ENCODE measurements around the gene LRRC45.

Gene LRRC45

DNA sequence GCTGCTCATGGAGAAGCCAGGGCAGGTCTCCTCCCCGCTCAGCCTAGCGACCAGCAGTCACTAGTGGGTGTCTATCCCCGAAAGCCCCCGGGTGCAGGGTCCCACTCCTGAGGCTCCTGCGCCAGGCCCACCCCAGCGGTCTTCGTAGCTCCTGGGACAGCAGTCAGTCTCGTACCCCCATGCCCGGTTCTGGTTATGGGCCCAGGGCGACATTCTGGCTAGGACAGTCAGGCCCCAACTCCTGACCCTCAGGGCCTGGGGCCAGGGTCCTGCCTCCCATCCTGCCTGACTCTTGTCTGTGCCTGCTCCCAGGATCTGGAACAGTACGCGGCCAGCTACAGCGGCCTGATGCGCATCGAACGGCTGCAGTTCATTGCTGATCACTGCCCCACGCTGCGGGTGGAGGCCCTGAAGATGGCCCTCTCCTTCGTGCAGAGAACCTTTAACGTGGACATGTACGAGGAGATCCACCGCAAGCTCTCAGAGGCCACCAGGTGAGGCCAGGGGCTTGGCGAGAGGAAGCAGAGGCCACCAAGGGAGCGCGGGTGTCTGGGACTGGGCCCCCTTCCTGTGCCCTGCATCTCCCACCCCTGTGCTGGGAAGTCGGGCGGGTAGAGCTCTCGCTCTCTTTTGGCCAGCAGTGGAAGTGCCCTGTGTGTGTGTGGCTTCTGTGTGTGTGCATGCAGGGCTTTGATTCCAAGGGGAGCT, 30.6 kb downstream of the LRRC45 start:
- DNase-seq = no peak

DNA sequence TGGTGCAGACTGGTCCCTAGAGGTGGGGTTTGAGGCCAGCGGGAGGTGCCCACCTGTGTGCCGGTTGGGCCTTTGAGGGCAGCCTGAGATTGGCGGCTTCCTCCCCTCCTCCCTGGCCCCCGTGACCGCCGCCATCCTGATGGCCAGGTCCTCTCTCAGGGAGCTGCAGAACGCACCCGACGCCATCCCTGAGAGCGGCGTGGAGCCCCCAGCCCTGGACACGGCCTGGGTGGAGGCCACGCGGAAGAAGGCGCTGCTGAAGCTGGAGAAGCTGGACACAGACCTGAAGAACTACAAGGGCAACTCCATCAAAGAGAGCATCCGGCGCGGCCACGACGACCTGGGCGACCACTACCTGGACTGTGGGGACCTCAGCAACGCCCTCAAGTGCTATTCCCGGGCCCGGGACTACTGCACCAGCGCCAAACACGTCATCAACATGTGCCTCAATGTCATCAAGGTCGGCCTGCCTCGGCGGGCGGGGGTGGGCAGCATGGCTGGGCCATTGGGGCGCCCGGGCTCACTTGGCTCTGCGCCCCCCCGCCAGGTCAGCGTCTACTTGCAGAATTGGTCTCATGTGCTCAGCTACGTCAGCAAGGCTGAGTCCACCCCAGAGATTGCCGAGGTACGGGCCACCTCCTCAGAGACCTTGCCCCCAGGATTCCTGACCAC, 31.4 kb downstream of the LRRC45 start:
- no peak for DNase-seq

DNA sequence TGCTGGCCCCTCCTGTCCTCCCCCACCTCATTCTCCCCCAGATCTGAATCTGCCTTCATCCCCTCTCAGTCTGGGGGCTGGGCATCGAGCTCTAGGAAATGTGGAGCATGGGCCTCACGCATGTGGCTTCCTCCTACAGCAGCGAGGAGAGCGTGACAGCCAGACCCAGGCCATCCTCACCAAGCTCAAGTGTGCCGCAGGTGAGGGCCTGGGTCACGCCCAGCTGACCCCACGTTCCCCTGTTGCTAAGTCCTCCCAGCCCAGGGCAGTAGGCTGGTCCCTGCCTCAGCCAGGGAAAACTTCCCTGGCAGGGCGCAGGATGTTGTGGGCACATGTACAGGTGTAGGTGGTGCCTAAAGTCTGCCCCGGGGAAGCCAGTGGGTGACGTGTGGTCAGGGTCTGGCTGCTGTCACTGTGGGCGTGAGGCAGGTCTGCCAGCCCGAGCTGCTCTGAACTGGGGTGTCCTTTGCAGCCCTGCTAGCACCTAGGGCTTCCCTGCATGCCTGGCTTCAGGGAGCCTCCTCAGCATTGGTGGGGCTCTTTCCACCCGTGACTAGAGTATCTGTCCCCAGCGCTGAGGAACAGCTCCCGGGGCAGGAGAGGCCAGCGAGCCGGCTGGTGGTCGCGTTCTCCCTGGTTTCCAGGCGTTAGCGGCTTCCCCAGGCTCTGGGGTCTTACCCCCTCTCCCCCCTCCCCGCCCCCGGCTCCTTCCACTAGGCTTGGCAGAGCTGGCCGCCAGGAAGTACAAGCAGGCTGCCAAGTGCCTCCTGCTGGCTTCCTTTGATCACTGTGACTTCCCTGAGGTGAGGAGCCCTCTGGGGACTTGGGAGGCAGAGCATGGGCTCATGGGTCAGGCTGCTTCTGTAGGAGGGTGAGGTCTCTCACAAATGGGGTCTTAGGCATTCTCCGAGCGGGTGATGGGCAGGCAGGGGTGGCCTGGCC, 32.2 kb downstream of the LRRC45 start:
- DNase-seq = no peak

DNA sequence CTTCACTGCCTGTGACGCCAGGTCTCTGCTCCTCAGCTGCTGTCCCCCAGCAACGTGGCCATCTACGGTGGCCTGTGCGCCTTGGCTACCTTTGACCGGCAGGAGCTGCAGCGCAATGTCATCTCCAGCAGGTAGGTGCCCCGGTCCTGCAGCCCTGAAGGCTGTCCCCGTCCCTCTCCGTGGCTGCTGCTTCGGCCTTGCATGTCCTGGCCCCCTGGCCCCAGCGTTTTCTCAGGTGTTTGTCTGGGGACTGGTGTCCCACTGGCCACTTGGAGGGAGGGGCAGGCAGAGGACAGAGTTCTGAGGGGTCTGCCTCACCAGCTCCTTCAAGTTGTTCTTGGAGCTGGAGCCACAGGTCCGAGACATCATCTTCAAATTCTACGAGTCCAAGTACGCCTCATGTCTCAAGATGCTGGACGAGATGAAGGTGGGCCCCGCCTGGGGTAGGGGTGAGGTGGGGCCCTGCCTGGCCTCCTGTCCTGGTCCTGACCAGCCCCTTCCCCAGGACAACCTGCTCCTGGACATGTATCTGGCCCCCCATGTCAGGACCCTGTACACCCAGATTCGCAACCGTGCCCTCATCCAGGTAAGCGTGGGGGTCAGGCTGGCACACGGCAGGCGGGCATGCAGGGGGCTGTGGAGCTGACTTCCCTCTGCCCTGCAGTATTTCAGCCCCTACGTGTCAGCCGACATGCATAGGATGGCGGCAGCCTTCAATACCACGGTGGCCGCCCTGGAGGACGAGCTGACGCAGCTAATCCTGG, 33.0 kb downstream of the LRRC45 start:
- DNase-seq = no peak

DNA sequence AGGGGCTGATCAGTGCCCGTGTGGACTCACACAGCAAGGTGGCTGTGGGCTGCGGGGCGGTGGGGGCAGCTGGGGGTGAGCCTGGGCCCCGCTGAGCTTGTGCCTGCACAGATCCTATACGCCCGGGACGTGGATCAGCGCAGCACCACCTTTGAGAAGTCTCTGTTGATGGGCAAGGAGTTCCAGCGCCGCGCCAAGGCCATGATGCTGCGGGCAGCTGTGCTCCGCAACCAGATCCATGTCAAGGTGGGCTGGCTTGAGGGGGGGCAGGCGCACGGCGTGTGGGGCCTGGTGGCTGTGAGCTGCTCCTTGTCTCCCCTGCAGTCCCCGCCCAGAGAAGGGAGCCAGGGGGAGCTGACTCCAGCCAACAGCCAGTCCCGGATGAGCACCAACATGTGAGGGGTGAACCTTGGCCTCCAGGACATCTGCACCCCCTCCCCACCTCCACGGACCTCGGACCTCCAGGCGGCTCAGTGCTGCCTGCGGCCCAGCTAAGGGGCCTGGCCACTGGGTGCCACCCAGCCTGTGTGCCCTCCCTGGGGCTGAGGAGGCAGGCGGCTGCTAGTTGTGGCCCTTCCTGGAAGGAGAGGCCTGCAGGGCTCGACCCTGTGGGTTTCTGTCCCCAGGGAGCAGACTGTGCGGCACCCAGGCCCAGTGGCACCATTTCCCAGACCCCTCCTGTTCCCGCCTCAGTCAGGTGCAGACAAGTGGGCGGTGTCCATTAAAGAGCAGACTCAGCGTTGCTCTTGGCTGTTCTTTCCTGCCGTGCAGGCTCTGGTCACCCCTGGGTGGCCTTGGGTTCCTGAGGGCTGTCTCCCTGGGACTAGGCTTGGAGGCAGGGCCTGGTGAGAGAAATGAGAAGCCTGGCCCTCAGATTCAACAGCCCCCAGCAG, 33.9 kb downstream of the LRRC45 start:
- no peak for DNase-seq

DNA sequence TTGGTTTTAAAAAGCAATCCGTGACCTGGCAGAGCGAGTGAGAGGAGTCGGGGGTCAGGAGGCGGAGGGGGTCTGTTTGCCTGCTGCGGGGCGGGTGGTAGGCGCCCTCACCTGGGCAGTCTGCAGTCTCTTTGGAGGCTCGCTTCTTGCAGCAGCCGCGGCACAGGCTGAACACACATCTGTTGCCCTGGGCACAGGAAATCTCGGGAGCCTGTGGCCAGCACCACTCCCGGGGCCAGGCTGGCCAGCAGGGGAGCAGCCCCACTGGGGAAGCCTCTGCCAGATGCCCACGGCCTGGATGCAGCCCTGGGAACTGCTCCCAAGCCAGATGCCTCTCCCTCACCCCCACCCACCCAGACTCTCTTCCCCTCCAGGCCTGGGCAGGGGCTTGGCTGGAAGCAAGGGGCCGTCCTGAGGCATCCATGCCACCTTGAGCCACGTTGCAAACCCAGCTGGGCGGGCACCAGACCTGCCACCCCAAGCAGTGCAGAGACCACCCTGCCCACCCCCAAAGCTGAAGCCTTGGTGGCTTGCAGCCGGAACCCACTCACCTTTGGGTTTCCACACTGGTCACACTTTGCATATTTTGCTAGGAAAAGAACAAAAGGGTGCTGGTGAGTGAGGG, 35.2 kb downstream of the LRRC45 start:
- no peak for DNase-seq

DNA sequence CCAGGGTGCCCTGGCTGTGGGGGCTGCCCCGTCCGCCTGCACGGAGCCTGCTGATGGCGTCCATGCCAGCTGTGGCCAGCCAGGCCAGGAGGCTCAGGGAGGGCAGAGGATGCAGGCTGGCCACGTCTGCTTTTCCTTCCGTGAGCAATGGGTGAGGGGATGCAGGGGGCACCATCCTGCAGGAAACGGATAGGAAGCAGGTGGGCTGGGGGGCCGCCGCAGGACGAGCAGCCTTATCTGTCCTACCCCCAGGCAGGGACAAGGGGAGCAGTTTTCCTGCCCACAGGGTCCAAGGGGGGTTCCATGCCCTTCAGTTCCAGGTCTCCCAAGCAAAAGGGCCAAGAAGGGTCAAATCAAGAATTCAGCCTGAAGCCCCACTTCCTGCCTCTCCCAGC, 35.7 kb downstream of the LRRC45 start:
- DNase-seq = no peak

DNA sequence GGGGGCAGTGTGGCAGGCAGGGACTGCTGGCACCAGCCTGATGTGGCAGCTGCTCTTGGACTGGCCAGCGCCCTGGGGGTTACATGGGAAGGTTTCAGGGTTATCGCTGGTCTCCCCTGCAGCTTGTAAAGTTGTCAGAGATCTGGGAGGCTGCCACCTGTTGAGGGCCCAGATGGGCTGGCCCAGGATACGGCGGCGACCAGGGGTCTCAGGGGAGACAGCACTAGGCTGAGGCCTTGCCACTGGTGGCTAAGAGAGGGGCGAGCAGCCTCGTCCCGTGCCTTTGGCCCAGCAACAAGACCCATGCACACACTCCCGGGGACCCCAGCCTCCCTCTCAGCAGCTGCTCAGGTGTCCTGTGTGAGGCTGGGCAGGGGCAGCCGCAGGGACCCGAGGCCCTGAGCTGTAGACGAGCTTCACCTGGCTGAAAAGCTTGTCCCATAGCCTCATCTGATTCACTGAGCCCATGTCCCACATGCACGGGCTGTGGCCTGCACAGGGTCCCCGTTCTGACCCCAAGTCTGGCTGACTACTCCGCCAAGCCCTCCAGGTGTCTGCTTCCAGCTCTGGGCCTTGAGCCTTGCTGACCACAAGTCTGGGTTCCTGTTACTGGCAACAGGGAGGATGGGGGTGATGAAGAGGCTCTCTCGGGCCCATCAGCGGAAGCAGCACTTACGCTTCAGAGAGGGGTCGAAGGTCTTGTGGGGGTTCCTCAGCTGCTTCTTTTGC, 36.3 kb downstream of the LRRC45 start:
- DNase-seq = no peak

DNA sequence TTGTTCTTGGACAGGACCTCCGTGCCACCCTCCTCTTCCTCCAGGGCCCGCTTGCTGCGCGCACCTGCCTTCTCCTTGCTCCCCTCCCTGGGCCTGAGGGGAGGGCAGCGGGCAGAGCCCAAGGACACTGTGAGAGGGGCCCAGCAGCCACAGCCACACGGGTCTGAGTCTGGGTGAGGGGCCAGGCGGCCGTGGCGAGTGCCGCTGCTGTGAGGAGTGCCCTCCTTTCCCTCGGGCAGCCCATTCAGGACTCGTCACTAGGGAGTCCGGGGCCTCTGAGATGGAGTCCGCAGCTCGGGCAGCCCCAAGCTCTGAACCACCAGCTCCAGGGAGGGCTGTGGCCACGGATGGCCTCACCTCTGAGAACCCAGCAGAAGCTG, 36.9 kb downstream of the LRRC45 start:
- no peak for DNase-seq

DNA sequence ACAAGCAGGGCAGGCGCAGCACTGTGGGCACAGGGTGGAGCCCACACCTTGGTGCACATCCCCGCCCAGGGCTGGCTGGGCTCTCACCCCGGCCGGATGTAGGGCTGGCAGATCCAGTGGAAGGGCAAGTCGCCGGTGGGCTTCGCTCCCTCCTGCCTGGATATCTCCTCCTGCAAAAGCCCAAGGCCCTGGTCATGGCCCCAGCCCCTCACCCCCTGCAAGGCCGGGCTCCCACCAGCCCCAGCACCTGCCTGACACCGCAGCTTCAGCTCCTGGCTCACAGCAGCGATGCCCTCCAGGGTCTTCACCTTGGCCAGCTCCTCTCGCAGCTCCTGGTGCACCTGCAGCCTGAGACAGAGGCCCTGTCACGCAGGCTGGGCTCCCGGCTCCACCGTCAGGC, 37.5 kb downstream of the LRRC45 start:
- DNase-seq = no peak

DNA sequence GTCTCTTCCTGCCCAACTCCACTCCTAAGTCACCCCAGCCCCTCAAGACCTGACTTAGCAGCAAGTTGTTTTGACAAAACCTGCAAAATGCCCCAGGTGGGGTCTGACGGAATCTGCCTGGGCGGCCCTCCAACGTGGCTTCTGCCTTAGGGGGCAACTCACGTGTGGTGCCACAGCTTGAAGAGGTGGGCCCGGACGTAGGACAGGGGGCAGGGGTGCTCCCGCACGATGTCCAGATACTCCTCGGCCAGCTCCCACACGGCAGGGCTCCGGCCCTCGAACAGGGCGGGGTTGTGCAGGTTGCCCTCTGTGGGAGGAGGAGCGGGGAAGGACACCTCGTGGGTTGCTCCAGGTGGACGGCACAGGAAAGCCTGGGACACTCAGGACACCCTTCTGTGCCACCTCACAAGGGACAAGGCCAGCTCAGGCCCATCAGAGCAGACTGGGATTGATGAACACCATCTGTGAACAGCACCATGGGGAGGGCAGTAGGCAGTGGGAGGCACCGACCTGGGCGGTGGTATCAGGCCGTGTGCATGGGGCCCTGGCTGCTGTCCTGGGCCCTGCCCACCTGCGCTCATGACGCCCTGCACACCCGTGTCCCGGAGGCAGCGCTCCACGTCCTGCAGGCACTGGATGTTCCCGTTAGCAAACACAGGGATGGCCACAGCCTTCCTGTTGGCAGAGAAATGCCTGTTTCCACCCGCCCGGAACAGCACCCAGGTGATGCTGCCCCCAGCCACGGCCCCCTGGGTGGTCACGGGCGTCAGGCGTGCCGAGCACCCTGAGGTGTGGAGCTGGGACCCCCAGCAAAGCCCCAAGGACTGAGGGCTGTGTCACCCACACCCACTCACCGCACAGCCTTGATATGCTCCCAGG, 38.2 kb downstream of the LRRC45 start:
- no peak for DNase-seq

DNA sequence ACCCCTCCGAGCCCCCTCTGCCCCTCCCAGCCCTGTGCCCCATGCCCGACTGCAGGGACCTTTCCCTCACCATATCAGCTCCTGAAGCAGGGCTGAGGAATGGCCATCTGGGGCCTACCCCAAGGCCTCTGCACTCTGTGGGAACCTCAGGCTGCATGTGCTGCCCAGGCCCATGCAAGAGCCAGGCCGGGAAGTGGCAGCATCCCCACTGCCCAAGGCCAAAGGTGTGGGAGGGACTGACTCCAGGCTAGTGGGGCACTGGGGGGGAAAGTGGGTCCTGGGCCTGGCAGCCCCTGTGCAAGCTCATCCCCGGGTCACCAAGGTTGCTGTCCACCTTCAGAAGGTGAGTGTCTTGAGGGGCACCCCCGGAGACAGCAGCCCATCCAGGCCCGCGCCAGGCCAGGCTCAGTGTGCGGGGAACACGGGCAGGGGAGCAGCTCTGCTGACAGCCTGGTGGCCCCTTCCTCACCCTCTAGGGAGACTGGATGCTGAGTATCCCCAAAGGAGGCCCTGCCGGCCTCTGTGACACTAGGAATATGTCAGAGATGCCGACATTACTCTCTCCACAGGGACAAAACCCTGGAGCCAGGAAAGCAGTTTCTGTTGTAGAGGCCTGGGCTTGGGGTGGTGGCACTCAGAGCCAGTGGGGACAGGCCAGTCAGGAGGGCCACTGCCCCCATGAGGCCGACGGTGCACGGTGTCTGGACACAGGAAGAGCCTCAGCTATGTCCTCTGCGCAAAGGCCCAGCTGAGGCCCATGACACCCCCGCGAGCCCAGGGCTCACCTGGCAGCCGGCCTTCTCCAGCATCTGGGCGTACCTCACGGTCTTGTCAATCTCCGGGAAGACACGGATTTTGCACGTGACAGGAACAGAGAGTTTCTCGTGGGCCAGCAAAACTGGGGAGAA, 39.2 kb downstream of the LRRC45 start:
- DNase-seq = no peak

DNA sequence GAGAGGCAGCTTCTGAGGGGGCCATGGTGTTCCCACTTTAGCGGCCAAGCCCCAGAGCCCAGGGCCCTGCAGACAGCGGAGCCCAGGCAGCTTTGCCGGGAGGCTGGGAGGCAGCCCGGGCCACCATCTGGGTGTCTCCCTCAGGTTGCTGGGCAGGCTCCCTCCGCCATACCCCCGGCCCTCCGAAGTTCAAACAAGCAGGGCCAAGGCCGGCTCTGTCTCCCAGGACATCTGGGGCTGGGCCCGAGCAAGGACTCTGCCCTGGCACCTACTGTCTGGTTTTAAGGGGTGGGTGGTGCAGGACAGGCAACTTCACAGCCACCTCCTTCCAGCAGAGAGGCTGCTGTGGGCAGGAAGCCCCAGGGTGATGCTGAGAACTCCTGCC, 39.9 kb downstream of the LRRC45 start:
- DNase-seq = no peak

DNA sequence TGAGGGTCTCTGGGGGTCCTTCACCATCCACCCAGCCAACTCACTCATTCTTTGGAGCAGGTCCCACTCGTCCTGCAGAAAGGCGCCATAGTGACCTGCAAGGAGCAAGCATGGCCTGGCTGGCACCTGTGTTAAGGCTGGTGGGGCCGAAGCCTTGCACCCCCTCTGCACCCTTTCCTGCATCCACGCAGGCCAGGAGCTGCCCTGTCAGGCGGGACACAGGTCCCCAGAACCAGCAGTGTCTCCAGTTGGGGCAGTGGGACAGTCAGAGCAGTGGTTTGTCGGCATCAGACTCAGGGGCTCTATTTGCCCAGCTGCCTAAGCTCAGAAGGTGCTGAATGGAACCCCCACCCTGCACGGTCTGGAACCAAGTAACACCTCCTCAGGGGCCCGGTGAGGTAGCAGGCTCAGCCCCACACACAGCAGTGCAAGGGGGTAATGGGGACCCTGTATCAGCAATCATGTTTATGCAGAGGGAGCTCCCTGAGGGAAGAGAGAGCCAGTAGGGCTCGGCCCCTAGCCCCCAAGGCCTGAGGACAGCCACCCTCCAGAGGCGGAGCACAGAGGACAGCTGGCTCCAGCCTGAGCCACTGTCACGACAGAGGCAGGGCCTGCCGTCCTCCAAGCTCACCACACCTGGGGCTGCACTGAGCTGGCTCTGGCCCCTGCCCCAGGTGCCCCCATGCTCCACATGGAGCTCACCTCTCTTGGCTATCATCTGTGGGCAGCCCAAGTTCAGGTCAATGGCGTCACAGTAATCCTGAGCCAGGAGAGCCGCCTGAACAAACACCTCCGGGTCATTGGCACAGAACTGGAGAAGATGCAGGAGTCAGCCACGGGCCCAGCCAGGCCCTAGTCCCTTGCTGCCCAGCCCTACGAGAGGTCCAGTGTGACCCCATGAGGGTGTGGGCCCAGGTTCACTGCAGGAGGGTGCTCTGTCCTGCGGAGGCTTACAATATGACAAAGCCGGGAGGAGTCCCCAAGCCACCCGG, 40.6 kb downstream of the LRRC45 start:
- no peak for DNase-seq

DNA sequence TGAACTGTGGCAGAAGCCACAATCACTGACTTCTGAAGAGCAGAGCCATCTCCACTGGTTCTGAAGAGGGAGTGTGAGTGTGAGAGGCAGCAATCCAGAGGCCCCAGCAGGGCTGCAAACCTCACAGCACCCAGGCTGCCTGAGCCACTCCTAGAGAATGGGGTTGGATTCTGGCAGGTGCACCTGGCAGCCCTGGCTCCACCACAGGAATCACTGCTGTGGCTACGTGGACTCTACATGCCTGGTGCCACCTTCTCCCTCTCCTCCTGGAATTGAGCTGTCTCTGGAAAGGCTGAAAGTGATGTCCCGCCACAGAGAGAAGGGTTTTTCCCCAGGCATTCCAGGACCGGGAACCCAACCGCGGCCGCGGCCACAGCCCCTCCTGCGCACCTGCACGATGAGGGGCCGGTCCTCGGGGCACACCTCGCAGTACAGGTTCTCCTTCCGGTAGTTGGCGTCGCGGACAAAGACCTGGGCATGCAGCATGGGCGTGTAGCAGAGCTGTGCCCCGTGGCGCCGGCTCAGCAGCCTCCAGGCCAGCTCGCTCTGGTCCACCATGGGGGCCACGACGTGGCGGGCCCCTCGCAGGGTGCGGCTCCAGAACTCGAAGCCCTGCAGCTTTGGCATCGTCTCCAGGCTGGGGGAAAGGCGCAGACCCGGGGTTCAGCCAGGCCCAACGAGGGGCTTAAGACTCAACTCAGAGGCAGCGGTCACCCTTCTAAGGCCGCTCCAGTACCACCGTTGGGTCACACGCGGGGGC, 41.5 kb downstream of the LRRC45 start:
- DNase-seq = no peak

DNA sequence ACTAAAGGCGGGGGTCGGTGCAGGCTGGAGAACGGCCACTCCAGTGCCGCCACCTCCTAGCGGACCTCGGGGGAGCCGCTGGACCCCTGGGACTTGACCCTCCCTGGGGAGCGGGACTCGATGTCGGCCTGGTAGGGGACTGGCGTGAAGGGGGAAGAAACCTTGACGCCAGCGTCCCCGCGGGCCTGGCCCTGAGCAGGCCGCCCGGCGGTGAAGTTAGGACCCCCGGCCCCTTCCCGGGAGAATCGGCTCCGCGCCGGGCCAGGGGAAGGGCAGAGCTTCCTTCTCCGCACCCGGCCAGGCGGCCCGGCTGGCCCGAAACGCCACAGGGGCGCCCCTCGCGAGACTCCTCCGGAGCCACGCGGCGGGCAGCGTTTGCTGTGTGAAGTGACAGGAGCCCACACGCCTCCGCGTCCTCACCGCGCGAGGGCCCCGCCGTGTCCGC, 42.1 kb downstream of the LRRC45 start:
- peak; percentile 23 for DNase-seq

All from activated CD4-positive, alpha-beta T cell treated with anti-CD3 and anti-CD28 coated beads for 1 hour (primary cell).